K562 (cell line): Measurements from ENCODE around the gene ALG1.

Experiments
- KLF13 ChIP-seq: fragments of 450-650 bp; IDR thresholded peaks from 2 replicates; pipeline ENCODE4 v1.6.1; 2016; ENCODE audit warnings: missing genetic modification characterization, low read depth, mild to moderate bottlenecking, missing compliant biosample characterization, moderate library complexity, borderline replicate concordance
- TCF3 ChIP-seq: sonication (generic); formaldehyde crosslinking; IDR thresholded peaks from 2 replicates; pipeline ENCODE4 v1.4.0; 2020; ENCODE audit warnings: mild to moderate bottlenecking, missing genetic modification reagents
- ZNF263 ChIP-seq: sonication (generic); formaldehyde crosslinking; IDR thresholded peaks from 2 replicates; pipeline ENCODE4 v1.8.0; 2022; ENCODE audit warnings: mild to moderate bottlenecking, missing genetic modification reagents, borderline replicate concordance
- TF ChIP-seq, protein P1 (sequence below), 3 experiments: IDR thresholded peaks in 2 of 3; conservative IDR thresholded peaks in 1 of 3; 2 replicates each; pipeline ENCODE4 v1.5.1; 2011 to 2012; ENCODE audit warnings: low read length in 3 of 3, mild to moderate bottlenecking in 3 of 3, control low read depth in 2 of 3, improper control_type of control experiment in 1 of 3, inconsistent platforms in 1 of 3, low read depth in 1 of 3, mixed read lengths in 1 of 3, moderate library complexity in 1 of 3; ENCODE audit not compliant: insufficient read depth in 2 of 3

DNA sequence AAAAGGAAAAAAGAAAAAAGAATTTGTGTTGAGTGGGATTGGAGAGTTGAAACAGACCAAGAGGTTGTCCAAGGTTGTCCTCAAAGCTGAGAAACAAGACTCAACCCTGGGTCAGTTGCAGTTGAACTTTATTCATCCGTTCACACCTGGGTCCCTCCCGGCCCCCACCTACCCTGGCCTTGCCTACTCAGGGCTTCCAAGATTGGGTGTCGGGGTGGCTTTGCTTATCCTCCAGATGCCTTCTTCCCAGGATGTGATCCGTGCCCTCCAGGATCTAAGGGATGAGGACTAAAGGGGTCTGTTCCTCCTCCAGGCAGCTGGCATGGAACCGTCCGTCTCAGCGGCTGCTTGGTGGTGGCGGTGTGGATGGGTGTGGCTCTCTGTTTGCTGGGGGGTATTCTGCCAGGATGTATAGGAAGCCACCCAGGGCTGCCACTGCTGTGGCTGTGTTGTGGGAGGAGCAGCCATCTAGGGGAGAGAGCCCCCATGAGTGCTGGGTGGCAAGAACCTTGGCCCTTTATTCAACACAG lies 27.6 kb upstream of the ALG1 start:
- no peak for TF ChIP-seq KLF13
- TF ChIP-seq ZNF263 = no peak
- no peak for TF ChIP-seq TCF3 (CRISPR knock-in tag)
- TF ChIP-seq, protein P1, sequence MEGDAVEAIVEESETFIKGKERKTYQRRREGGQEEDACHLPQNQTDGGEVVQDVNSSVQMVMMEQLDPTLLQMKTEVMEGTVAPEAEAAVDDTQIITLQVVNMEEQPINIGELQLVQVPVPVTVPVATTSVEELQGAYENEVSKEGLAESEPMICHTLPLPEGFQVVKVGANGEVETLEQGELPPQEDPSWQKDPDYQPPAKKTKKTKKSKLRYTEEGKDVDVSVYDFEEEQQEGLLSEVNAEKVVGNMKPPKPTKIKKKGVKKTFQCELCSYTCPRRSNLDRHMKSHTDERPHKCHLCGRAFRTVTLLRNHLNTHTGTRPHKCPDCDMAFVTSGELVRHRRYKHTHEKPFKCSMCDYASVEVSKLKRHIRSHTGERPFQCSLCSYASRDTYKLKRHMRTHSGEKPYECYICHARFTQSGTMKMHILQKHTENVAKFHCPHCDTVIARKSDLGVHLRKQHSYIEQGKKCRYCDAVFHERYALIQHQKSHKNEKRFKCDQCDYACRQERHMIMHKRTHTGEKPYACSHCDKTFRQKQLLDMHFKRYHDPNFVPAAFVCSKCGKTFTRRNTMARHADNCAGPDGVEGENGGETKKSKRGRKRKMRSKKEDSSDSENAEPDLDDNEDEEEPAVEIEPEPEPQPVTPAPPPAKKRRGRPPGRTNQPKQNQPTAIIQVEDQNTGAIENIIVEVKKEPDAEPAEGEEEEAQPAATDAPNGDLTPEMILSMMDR (IDR thresholded peaks at IDR 0.05 in 2 of 3, conservative IDR thresholded peaks at IDR 0.05 in 1 of 3; ENCODE audit: insufficient read depth in 2 of 3, low read depth in 1 of 3, low read length in 3 of 3) = no peak
